SHP77 treated with DMSO at 0.1 percent for 48 hours (cell line): ENCODE data around the gene MACF1.

ENCODE experiments used
- DNase-seq: peaks from one replicate; lab custom pipeline; 2025; lab: John Stamatoyannopoulos, UW

Gene MACF1

DNA sequence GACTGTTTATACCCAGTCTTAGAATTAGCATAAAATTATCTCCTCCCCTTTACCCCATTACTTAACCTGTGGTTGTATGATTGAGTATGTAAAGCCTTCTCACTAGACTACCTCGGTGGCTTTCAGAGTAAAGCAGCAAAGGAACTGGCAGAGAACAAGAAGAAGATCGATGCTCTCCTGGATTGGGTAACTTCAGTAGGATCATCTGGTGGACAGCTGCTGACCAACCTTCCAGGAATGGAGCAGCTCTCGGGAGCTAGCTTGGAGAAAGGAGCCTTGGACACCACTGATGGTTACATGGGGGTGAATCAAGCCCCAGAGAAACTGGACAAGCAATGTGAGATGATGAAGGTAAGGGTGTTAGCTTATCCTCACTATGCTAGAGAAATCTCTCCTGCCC, 148.4 kb downstream of the MACF1 start:
- no peak for DNase-seq

DNA sequence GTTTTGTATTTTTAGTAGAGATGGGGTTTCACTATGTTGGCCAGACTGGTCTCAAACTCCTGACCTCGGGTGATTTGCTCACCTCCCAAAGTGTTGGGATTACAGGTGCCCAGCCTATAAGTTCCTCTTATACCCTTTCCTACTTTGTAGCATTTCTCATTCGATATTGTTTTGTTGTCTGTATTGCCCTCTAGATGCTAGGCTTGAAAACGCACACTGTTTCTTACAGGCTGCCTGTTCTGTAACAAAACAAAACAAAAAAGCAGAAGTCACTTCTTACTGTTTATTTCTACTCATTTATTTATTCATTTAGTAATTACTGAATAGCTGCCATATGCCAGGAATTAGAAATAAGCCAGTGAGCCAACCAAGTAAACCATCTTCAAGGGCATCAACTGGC, 150.1 kb downstream of the MACF1 start:
- DNase-seq = no peak

- no peak for DNase-seq
Measured at GRCh38 chr1:39358491-39358890, 154.0 kb downstream of the MACF1 start.

GRCh38 chr1:39359028-39359570, 154.6 kb downstream of the MACF1 start:
- DNase-seq = no peak

- DNase-seq = no peak
Measured at GRCh38 chr1:39360731-39361130, 156.2 kb downstream of the MACF1 start.

- DNase-seq = no peak
Measured at GRCh38 chr1:39361446-39361845, 157.0 kb downstream of the MACF1 start.

GRCh38 chr1:39363267-39363666, 158.8 kb downstream of the MACF1 start:
- DNase-seq = no peak

GRCh38 chr1:39368045-39368444, 163.6 kb downstream of the MACF1 start:
- DNase-seq = no peak

- DNase-seq = no peak
Measured at GRCh38 chr1:39369565-39369964, 165.1 kb downstream of the MACF1 start.

DNA sequence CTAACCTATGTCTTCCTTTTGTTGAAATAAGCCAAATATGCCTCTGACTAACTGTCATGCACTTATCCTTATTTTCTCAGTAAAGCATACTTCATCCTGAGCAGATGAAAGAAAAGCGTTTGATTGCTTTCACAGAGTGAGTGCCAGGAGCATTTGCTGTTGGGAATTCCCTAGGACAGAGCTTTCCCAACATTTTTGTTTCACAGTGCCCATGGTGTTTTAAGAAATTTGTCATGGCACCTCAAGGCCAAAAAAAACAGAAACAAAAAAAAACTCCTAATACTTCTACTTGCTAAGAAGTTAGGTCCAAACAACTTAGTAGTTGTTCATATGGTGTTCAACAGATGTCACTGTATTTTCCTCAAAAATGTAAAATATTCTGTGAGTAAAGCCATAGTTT, 166.1 kb downstream of the MACF1 start:
- no peak for DNase-seq

DNA sequence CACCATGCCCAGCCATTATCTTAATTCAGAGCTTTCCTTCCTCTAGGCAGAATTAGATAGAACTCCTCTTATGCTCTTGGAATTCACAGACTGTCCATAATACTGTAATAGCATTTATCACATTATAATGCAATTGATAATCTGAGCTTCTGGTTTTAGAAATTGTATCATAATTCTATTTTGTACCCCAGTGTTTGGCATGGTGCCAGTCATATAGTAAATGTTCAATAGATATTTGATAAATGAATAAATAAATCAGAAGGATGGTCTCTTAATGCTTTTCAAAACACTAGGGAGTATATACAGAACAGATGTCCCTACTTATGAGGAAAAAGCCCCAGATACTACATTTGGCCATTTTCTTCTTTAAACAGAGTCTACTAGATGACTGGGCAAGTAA, 167.6 kb downstream of the MACF1 start:
- no peak for DNase-seq

DNA sequence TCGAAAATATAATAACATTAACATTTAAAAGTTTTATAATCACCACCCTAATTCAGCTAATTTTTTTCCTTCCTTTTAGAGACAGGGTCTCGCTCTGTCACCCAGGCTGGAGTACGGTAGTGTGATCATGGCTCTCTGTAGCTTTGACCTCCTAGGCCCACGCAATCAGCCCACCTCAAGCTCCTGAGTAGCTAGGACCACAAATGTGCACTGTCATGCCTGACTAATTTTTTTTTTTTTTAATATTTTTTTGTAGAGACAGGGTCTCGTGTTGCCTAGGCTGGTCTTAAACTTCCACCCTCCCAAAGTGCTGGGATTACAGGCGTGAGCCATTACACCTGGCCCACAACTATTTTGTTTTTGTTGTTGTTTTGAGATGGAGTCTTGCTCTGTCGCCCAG, 172.2 kb downstream of the MACF1 start:
- DNase-seq = no peak

GRCh38 chr1:39378377-39378776, 173.9 kb downstream of the MACF1 start:
- no peak for DNase-seq

- DNase-seq = no peak
Measured at GRCh38 chr1:39379187-39379586, 174.7 kb downstream of the MACF1 start.

GRCh38 chr1:39380036-39380435, 175.5 kb downstream of the MACF1 start:
- no peak for DNase-seq

DNA sequence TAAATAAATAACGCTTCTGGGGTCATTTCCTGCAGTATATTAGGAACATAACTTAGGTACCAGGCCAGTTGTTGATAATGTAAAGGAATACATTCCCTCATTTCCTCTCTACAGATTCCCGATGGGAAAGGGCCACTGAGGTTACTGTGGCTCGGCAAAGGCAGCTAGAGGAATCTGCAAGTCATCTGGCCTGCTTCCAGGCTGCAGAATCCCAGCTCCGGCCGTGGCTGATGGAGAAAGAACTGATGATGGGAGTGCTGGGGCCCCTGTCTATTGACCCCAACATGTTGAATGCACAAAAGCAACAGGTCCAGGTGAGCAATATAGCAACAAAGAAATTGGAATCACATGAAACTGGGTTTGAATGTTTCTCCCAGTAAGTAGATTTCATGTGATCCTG, 177.3 kb downstream of the MACF1 start:
- no peak for DNase-seq

DNA sequence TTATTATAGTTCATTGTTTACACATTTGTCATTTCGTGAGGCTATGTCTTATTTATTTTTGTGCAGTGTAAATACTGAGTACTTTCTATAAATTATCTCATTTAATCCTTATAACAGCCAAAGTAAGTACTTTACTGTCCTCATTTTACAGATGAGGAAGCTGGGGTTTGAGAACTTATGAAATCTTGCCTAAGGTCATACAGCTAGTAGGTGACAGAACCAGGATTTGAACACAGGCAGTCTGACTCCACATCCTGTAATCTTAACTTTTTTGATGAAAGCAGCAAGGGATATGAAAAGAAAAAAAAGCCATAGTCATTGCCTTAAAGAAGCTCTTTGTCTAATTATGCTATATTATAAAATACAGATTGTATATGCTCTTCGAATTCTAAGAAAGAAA, 179.8 kb downstream of the MACF1 start:
- no peak for DNase-seq

DNA sequence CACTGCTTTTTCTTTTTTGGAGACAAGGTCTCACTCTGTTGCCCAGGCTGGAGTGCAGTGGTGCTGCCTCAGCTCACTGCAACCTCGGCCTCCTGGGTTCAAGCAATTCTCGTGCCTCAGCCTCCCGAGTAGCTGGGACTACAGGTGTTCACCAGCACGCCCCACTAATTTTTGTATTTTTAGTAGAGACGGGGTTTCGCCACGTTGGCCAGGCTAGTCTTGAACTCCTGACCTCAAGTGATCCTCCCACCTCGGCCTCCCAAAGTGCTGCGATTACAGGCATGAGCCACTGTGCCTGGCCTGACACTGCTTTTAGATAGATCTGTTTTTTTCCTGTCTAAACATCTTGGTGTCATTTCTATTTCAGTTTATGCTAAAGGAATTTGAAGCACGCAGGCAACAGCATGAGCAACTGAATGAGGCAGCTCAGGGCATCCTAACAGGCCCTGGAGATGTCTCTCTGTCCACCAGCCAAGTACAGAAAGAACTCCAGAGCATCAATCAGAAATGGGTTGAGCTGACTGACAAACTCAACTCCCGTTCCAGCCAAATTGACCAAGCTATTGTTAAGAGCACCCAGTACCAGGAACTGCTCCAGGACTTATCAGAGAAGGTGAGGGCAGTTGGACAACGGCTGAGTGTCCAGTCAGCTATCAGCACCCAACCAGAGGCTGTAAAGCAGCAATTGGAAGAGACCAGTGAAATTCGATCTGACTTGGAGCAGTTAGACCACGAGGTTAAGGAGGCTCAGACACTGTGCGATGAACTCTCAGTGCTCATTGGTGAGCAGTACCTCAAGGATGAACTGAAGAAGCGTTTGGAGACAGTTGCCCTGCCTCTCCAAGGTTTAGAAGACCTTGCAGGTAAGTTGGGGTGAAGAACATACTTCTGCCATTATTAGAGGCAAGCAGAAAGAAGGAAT, 180.8 kb downstream of the MACF1 start:
- no peak for DNase-seq

DNA sequence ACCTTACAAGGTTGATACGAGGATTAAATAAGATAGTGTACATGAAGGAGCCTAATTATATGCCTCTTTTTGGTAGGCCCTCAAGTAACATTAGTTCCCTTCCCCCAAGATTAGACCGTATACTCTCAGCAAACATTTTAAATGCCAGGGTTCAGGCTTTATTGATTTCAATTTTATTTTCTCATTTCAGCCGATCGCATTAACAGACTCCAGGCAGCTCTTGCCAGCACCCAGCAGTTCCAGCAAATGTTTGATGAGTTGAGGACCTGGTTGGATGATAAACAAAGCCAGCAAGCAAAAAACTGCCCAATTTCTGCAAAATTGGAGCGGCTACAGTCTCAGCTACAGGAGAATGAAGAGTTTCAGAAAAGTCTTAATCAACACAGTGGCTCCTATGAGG, 182.5 kb downstream of the MACF1 start:
- no peak for DNase-seq

DNA sequence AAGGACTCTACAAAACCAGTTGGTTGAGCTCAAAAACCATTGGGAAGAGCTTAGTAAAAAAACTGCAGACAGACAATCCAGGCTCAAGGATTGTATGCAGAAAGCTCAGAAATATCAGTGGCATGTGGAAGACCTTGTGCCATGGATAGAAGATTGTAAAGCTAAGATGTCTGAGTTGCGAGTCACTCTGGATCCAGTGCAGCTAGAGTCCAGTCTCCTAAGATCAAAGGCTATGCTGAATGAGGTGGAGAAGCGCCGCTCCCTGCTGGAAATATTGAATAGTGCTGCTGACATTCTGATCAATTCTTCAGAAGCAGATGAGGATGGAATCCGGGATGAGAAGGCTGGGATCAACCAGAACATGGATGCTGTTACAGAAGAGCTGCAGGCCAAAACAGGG, 183.0 kb downstream of the MACF1 start:
- DNase-seq = no peak

DNA sequence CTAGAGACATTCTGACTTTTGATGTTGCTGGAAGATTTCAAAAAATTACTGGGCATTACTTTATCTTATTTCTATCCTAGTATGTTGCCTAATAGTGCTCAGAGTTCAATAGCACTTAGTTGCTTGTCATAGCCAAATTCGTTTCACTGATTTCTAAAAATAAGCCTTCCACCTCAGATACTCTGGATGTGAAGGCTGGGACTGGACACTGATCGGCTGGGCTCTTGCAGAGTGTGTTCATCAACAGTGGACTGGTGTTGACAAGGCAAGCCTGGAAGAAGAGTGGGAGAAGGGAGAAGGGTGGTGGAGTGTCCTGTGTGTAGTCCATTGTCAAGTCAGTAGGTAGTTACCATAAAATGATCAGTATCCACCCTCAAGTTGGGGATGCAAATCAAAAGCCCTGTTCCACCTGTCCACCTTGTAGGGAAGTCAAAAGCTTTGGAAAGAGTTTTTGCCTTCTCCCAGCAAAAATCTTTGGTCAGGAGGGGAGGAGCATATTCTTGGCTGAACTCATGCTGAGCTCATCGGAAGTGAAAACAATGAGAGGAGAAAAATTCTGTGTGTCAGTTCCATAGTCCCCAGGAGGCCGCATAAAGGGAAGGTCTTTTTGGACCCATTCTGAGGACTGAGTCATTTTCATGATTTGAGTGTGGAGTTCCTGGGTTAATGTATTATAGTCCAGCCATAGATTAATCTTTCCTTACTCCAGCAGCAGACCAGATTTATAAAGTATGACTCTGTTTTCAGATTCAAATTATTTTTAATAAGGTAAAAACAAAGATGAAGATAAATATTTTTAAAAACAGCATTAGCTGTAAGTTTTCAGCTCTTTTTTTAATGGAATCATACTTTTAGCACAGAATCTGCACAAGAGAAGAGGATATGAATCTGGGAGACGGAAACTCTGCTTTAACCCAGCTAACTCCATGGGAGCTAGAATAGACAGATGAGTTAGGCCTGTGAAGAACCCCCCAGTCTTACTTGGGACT, 187.5 kb downstream of the MACF1 start:
- DNase-seq = no peak

DNA sequence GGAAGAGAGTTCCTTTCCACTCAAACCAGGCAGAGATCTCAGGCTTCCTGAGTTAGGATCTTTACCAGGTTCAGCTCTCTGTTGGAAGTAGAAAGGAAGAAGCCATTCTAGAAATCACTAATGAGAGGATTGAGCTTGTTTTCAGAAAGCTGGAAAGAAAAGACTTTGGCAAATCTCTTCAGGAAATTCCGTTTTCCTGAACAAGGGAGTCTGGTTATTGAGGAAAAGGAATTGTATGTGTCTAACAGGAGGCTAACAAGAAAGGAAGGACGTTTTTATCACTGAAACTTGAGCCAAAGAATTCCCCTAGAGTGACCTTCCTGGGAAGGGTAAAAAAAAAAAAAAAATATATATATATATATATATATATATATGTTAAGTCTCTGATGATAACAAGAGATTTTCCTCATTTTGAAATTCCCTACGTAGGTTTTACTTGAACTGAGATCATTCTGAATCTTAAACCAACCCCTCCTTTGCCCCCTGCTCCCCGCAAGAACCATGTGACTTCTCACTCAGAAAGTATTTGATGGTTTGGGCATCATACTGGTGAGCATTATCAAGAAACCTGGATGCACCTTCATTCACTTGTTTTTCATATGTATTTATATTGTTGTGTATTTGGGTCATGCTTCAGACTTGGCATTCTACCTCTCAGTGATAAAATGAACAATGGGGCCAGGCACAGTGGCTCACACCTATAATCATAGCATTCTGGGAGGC, 188.5 kb downstream of the MACF1 start:
- no peak for DNase-seq
